Measurements from ENCODE around the gene AKIRIN2. TPM values are rescaled to one million over a fixed set of nuclear protein-coding genes. Genes with fewer than 3 reads are reported as not detected.

AKIRIN2 gene
- total RNA-seq, 1 donor from 2014 or later, result 67.4 TPM

GRCh38 chr6:87658516-87658915, 43.5 kb downstream of the AKIRIN2 start:
- TF ChIP-seq, protein P1, sequence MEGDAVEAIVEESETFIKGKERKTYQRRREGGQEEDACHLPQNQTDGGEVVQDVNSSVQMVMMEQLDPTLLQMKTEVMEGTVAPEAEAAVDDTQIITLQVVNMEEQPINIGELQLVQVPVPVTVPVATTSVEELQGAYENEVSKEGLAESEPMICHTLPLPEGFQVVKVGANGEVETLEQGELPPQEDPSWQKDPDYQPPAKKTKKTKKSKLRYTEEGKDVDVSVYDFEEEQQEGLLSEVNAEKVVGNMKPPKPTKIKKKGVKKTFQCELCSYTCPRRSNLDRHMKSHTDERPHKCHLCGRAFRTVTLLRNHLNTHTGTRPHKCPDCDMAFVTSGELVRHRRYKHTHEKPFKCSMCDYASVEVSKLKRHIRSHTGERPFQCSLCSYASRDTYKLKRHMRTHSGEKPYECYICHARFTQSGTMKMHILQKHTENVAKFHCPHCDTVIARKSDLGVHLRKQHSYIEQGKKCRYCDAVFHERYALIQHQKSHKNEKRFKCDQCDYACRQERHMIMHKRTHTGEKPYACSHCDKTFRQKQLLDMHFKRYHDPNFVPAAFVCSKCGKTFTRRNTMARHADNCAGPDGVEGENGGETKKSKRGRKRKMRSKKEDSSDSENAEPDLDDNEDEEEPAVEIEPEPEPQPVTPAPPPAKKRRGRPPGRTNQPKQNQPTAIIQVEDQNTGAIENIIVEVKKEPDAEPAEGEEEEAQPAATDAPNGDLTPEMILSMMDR (conservative IDR thresholded peaks at IDR 0.05), result no peak
- peaks cover 11% of the 10 kb centered on the region for H3K36me3 Mint-ChIP-seq (ENCODE audit: low read depth)
- H3K27ac Mint-ChIP-seq (ENCODE audit: unreplicated experiment), result no peak overlapping the region
- DNase-seq (ENCODE audit: low read depth, low spot score), result no peak
- peaks cover 2% of the 10 kb centered on the region for H3K4me1 Mint-ChIP-seq
- H3K9me3 Mint-ChIP-seq, result no peaks in the 10 kb centered on the region
- no peaks in the 10 kb centered on the region for H3K27me3 Mint-ChIP-seq (ENCODE audit: low read depth)
- no peak overlapping the region for H3K4me3 Mint-ChIP-seq

DNA sequence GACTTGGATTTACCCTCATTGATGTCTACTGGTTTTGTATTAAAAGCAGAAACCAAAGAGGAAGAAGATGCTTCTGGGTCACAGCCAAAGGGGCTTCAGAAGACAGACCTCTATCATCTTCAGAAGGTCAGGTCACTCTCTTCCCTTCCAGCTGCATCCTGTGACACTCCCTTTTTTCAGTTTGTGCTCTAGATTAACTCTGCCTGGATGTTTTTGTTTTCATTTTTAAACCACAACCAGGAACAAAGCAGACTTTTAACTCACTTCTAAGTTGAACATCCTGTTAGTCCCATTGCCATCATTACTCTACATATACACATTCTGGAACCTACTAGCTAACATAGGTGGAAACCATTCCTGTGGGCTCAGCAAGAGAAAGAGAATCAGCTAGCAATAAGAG, 45.2 kb downstream of the AKIRIN2 start:
- TF ChIP-seq, protein P1 (conservative IDR thresholded peaks at IDR 0.05), result no peak
- Mint-ChIP-seq H3K9me3 (no peaks in the 10 kb centered on the region), H3K4me1 (no peaks in the 10 kb centered on the region), H3K36me3 (ENCODE audit: low read depth) (peaks cover 11% of the 10 kb centered on the region), H3K27ac (ENCODE audit: unreplicated experiment) (no peak overlapping the region), H3K4me3 (no peak overlapping the region), H3K27me3 (ENCODE audit: low read depth) (no peaks in the 10 kb centered on the region)
- no peak for DNase-seq (ENCODE audit: low read depth, low spot score)

GRCh38 chr6:87655824-87656223, 46.2 kb downstream of the AKIRIN2 start:
- DNase-seq (ENCODE audit: low read depth, low spot score), result no peak
- H3K4me3 Mint-ChIP-seq, result no peak overlapping the region
- peaks cover 8% of the 10 kb centered on the region for H3K36me3 Mint-ChIP-seq (ENCODE audit: low read depth)
- TF ChIP-seq, protein P1 (conservative IDR thresholded peaks at IDR 0.05), result no peak
- H3K27me3 Mint-ChIP-seq (ENCODE audit: low read depth), result no peaks in the 10 kb centered on the region
- H3K27ac Mint-ChIP-seq (ENCODE audit: unreplicated experiment), result no peak overlapping the region
- H3K9me3 Mint-ChIP-seq, result no peaks in the 10 kb centered on the region
- H3K4me1 Mint-ChIP-seq, result no peaks in the 10 kb centered on the region

GRCh38 chr6:87654875-87655454, 47.1 kb downstream of the AKIRIN2 start:
- Mint-ChIP-seq H3K27me3 (ENCODE audit: low read depth) (no peaks in the 10 kb centered on the region), H3K4me1 (no peaks in the 10 kb centered on the region), H3K9me3 (no peaks in the 10 kb centered on the region), H3K4me3 (no peak overlapping the region), H3K27ac (ENCODE audit: unreplicated experiment) (no peak overlapping the region), H3K36me3 (ENCODE audit: low read depth) (peaks cover 6% of the 10 kb centered on the region)
- no peak for DNase-seq (ENCODE audit: low read depth, low spot score)
- TF ChIP-seq, protein P1 (conservative IDR thresholded peaks at IDR 0.05), result no peak

- no peak overlapping the region for H3K4me3 Mint-ChIP-seq
- DNase-seq (ENCODE audit: low read depth, low spot score), result no peak
- TF ChIP-seq, protein P1 (conservative IDR thresholded peaks at IDR 0.05), result no peak
- no peaks in the 10 kb centered on the region for H3K9me3 Mint-ChIP-seq
- no peaks in the 10 kb centered on the region for H3K4me1 Mint-ChIP-seq
- no peaks in the 10 kb centered on the region for H3K27me3 Mint-ChIP-seq (ENCODE audit: low read depth)
- H3K36me3 Mint-ChIP-seq (ENCODE audit: low read depth), result peaks cover 5% of the 10 kb centered on the region
- H3K27ac Mint-ChIP-seq (ENCODE audit: unreplicated experiment), result no peak overlapping the region
Measured at GRCh38 chr6:87654122-87654521, 47.9 kb downstream of the AKIRIN2 start.
